Keratinocyte (primary cell): ENCODE measurements around the gene ERO1B. TPM values are rescaled to one million over a fixed set of nuclear protein-coding genes. Genes with fewer than 3 reads are reported as not detected.

Source experiments
- DNase-seq: peaks from one replicate; pipeline ENCODE4 v3.0.0-alpha.2; 2011; ENCODE audit warnings: low read depth, missing footprints, low spot score
- FAIRE-seq: peaks from 2 replicates; lab custom pipeline; 2011; peaks lifted over from hg19 to GRCh38; lab: Jason Lieb, UNC
- H2AFZ ChIP-seq: 2 replicates; pipeline ENCODE4 v1.6.0; 2012; ENCODE audit warnings: low read length, control low read depth, inconsistent platforms; ENCODE audit not compliant: control insufficient read depth
- H3K27ac ChIP-seq: 2 replicates; pipeline ENCODE4 v1.5.1; 2011; ENCODE audit warnings: low read length; ENCODE audit not compliant: control insufficient read depth, insufficient read depth
- H3K27me3 ChIP-seq: 3 replicates; pipeline ENCODE4 v1.6.0; 2011; ENCODE audit warnings: low read length; ENCODE audit not compliant: control insufficient read depth, insufficient read depth; ENCODE audit errors: extremely low read depth
- H3K36me3 ChIP-seq, 2 experiments: 2 replicates in 1 of 2; 3 replicates in 1 of 2; pipeline ENCODE4 v1.5.1; 2011; ENCODE audit warnings: low read length in 2 of 2, mild to moderate bottlenecking in 1 of 2; ENCODE audit not compliant: control insufficient read depth in 2 of 2, insufficient read depth in 2 of 2; ENCODE audit errors: extremely low read depth in 1 of 2
- H3K4me1 ChIP-seq: 3 replicates; pipeline ENCODE4 v1.5.1; 2011; ENCODE audit warnings: low read length; ENCODE audit not compliant: control insufficient read depth, insufficient read depth; ENCODE audit errors: extremely low read depth
- H3K4me2 ChIP-seq: 3 replicates; pipeline ENCODE4 v1.6.0; 2011; ENCODE audit warnings: low read depth, low read length; ENCODE audit not compliant: control insufficient read depth, insufficient read depth; ENCODE audit errors: extremely low read depth
- H3K4me3 ChIP-seq, 3 experiments: fragments of 200-600 bp in 1 of 3; sonication (generic) in 1 of 3; 2 replicates in 2 of 3; 3 replicates in 1 of 3; pipeline ENCODE4 v1.5.1; 2011 to 2016; ENCODE audit warnings: low read length in 3 of 3, mild to moderate bottlenecking in 3 of 3, control low read depth in 2 of 3, inconsistent platforms in 1 of 3, low read depth in 1 of 3, mixed read lengths in 1 of 3, mixed run types in 1 of 3, moderate library complexity in 1 of 3; ENCODE audit not compliant: control insufficient read depth in 2 of 3, insufficient read depth in 2 of 3; ENCODE audit errors: extremely low read depth in 1 of 3
- H3K79me2 ChIP-seq: 2 replicates; pipeline ENCODE4 v1.6.0; 2012; ENCODE audit warnings: low read length; ENCODE audit not compliant: control insufficient read depth, insufficient read depth
- H3K9ac ChIP-seq: 3 replicates; pipeline ENCODE4 v1.6.0; 2011; ENCODE audit warnings: low read length; ENCODE audit not compliant: control insufficient read depth, insufficient read depth; ENCODE audit errors: extremely low read depth
- H3K9me1 ChIP-seq: 3 replicates; pipeline ENCODE4 v1.6.0; 2011; ENCODE audit warnings: low read length; ENCODE audit not compliant: control insufficient read depth, insufficient read depth; ENCODE audit errors: extremely low read depth
- H3K9me3 ChIP-seq: 2 replicates; pipeline ENCODE4 v1.5.1; 2012; ENCODE audit warnings: low read depth, low read length; ENCODE audit not compliant: control insufficient read depth
- H4K20me1 ChIP-seq: 3 replicates; pipeline ENCODE4 v1.6.0; 2011; ENCODE audit warnings: low read length; ENCODE audit not compliant: control insufficient read depth, insufficient read depth; ENCODE audit errors: extremely low read depth
- EZH2 ChIP-seq: IDR thresholded peaks from one replicate; pipeline ENCODE4 v1.6.1; 2012; ENCODE audit warnings: inconsistent platforms, mild to moderate bottlenecking, low read length, moderate library complexity
- dilution Hi-C: fragments of 300-500 bp; cut with MboI; formaldehyde crosslinking; loops from one replicate; pipeline ENCODE4 v1.7.0; 2020; ENCODE audit warnings: low sequenced_read_pairs; ENCODE audit not compliant: extremely low pct_ligation_motif_present
- polyA plus RNA-seq, 5 experiments: library from polyadenylated mRNA; depleted of rRNA in 3 of 5; stranded (reverse) in 3 of 5; stranded (forward) in 1 of 5; unstranded in 1 of 5; fragments of >200 nt; gene quantifications; 1 replicate in 1 of 5; 2 replicates in 3 of 5; 3 replicates in 1 of 5; pipeline versions ENCODE4 v1.2.1 to v1.2.3, GENCODE V29; 2011 to 2012; ENCODE audit warnings: missing spikeins in 2 of 5, low read depth in 1 of 5, low replicate concordance in 1 of 5
- TF ChIP-seq, protein P1 (sequence below), 3 experiments: IDR thresholded peaks in 1 of 3; conservative IDR thresholded peaks in 1 of 3; optimal IDR thresholded peaks in 1 of 3; 2 replicates in 2 of 3; 3 replicates in 1 of 3; pipeline versions ENCODE3 to v1.5.1; 2011; ENCODE audit warnings: low read length in 3 of 3, mild to moderate bottlenecking in 3 of 3, moderate library complexity in 2 of 3, control low read depth in 1 of 3, inconsistent platforms in 1 of 3; ENCODE audit not compliant: insufficient read depth in 2 of 3; ENCODE audit errors: extremely low read depth in 1 of 3

The ERO1B gene
- polyA plus RNA-seq, 1 donor (not counting 4 experiments of a cell fraction or from before 2014, with no cell fraction given) = 3.1 TPM

GRCh38 chr1:236172041-236172579 lies 109.6 kb downstream of the ERO1B start:
- H3K27ac ChIP-seq = no peak overlapping the region
- DNase-seq (no peak), FAIRE-seq (no peak)
- dilution Hi-C loops = no loop called here
- no peaks in the 10 kb centered on the region for H3K9me1 ChIP-seq
- no peaks in the 10 kb centered on the region for H3K27me3 ChIP-seq
- no peak for TF ChIP-seq EZH2
- TF ChIP-seq, protein P1, sequence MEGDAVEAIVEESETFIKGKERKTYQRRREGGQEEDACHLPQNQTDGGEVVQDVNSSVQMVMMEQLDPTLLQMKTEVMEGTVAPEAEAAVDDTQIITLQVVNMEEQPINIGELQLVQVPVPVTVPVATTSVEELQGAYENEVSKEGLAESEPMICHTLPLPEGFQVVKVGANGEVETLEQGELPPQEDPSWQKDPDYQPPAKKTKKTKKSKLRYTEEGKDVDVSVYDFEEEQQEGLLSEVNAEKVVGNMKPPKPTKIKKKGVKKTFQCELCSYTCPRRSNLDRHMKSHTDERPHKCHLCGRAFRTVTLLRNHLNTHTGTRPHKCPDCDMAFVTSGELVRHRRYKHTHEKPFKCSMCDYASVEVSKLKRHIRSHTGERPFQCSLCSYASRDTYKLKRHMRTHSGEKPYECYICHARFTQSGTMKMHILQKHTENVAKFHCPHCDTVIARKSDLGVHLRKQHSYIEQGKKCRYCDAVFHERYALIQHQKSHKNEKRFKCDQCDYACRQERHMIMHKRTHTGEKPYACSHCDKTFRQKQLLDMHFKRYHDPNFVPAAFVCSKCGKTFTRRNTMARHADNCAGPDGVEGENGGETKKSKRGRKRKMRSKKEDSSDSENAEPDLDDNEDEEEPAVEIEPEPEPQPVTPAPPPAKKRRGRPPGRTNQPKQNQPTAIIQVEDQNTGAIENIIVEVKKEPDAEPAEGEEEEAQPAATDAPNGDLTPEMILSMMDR (optimal IDR thresholded peaks at IDR 0.05 in 1 of 3, IDR thresholded peaks at IDR 0.05 in 1 of 3, conservative IDR thresholded peaks at IDR 0.05 in 1 of 3; ENCODE audit: extremely low read depth in 1 of 3, insufficient read depth in 2 of 3, low read length in 3 of 3) = no peak
- H3K79me2 ChIP-seq = no peaks in the 10 kb centered on the region
- no peak overlapping the region for H3K4me3 ChIP-seq
- no peak overlapping the region for H3K9ac ChIP-seq
- H4K20me1 ChIP-seq = no peaks in the 10 kb centered on the region
- no peak overlapping the region for H2AFZ ChIP-seq
- H3K4me1 ChIP-seq = no peaks in the 10 kb centered on the region
- peaks cover 0 to 3% of the 10 kb centered on the region in 2 experiments for H3K36me3 ChIP-seq
- no peak overlapping the region for H3K4me2 ChIP-seq
- H3K9me3 ChIP-seq = no peaks in the 10 kb centered on the region

- TF ChIP-seq, protein P1 (optimal IDR thresholded peaks at IDR 0.05 in 1 of 3, IDR thresholded peaks at IDR 0.05 in 1 of 3, conservative IDR thresholded peaks at IDR 0.05 in 1 of 3; ENCODE audit: extremely low read depth in 1 of 3, insufficient read depth in 2 of 3, low read length in 3 of 3) = peak in 2 of 3 experiments; percentile 16 to 46
- TF ChIP-seq EZH2 = no peak
- Histone ChIP-seq H3K79me2 (no peaks in the 10 kb centered on the region), H3K36me3 (peaks cover 0 to 3% of the 10 kb centered on the region in 2 experiments), H4K20me1 (no peaks in the 10 kb centered on the region), H2AFZ (no peak overlapping the region), H3K9me3 (no peaks in the 10 kb centered on the region), H3K9me1 (no peaks in the 10 kb centered on the region), H3K9ac (no peak overlapping the region), H3K4me1 (no peaks in the 10 kb centered on the region), H3K4me3 (no peak overlapping the region), H3K4me2 (no peak overlapping the region), H3K27ac (no peak overlapping the region), H3K27me3 (no peaks in the 10 kb centered on the region)
- FAIRE-seq (no peak), DNase-seq (no peak)
- dilution Hi-C loops = no loop called here
These were observed 112.9 kb downstream of the ERO1B start for GRCh38 chr1:236168716-236169429.
